Motor neuron (in vitro differentiated cells): Measurements from ENCODE around the gene SBF2. TPM values are rescaled to one million over a fixed set of nuclear protein-coding genes. Genes with fewer than 3 reads are reported as not detected.
A peak's percentile ranks its signal among the peaks of the same experiment; 100 is the strongest.

Experiments used
- ATAC-seq, 8 experiments: fragments of 200-7000 bp; cut with Tn5 transposase; replicated peaks in 6 of 8; 2 replicates each; pipeline ENCODE4 v1.8.0; 2021; ENCODE audit warnings: mild to moderate bottlenecking in 8 of 8, moderate library complexity in 8 of 8
- H3K27ac ChIP-seq, 2 donors: fragments of 250-450 bp; sonication (Bioruptor Pico); 2 replicates each; pipeline ENCODE4 v1.9.0; 2021; ENCODE audit warnings: antibody characterized with exemption in 2 of 2, mild to moderate bottlenecking in 2 of 2, moderate library complexity in 1 of 2
- H3K4me1 ChIP-seq, 2 donors: fragments of 250-450 bp; sonication (Bioruptor Pico); replicated peaks in 1 of 2; 2 replicates each; pipeline ENCODE4 v1.6.1; 2021; ENCODE audit warnings: antibody characterized with exemption in 2 of 2, mild to moderate bottlenecking in 2 of 2, moderate library complexity in 1 of 2
- H3K4me3 ChIP-seq, 5 donors: fragments of 250-450 bp; sonication (Bioruptor Pico); 2 replicates each; pipeline ENCODE4 v1.9.0; 2021; ENCODE audit warnings: antibody characterized with exemption in 5 of 5, mild to moderate bottlenecking in 5 of 5, moderate library complexity in 4 of 5
- WGBS, 10 experiments: fragments of 450-650 bp; shearing (Covaris generic); methylation state at CpG; one replicate each; pipeline ENCODE4 v1.0.0; 2022; 5-methylcytosine and 5-hydroxymethylcytosine counted together
- in situ Hi-C, 9 experiments: fragments of 400-800 bp; cut with MboI; loops; one replicate each; pipeline ENCODE4 v1.15.0; 2021; ENCODE audit warnings: low sequenced_read_pairs in 9 of 9, low pct_unique_long_range_greater_than_20kb in 2 of 9; ENCODE audit not compliant: unreplicated experiment in 9 of 9
- total RNA-seq, 8 experiments: library from RNA; unstranded; fragments of 300-600 nt; gene quantifications; 2 replicates each; pipeline versions ENCODE4 v1.2.3 to v1.2.4, GENCODE V29; 2022

SBF2 gene
- total RNA-seq, 8 experiments from 2014 or later, result 31.8 to 66.3 (median 44.6) TPM

DNA sequence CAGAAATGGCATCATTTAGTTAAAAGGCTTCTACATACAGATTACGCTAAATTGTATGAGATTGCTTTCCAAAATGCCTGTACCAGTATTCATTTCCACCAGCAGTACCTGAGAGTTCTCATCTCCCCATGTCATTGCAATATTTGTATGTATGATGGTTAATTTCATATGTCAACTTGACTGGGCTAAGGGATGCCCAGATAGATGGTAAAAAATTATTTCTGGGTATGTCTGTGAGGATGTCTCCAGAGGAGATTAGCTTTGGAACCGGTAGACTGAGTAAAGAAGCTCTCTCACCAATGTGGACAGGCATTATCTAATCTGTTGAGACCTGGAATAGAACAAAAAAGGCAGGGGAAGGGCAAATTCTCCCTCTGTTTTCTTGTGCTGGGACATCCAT lies 17.8 kb upstream of the SBF2 start:
- WGBS, 10 experiments, result 79 to 100% (median 97%) methylated on average over 1 to 2 of the region's 2 CpGs
- no peak for ATAC-seq
- no peak overlapping the region for H3K27ac ChIP-seq
- H3K4me1 ChIP-seq, result peaks cover 2 to 9% of the 10 kb centered on the region in 2 donors
- H3K4me3 ChIP-seq, result no peak overlapping the region
- in situ Hi-C loops, result loop anchor here in 4 of 9 experiments (10.0 to 25.0 kb wide), 4 partner anchors 53 to 550 kb away; no protein-coding TSS in a partner anchor

DNA sequence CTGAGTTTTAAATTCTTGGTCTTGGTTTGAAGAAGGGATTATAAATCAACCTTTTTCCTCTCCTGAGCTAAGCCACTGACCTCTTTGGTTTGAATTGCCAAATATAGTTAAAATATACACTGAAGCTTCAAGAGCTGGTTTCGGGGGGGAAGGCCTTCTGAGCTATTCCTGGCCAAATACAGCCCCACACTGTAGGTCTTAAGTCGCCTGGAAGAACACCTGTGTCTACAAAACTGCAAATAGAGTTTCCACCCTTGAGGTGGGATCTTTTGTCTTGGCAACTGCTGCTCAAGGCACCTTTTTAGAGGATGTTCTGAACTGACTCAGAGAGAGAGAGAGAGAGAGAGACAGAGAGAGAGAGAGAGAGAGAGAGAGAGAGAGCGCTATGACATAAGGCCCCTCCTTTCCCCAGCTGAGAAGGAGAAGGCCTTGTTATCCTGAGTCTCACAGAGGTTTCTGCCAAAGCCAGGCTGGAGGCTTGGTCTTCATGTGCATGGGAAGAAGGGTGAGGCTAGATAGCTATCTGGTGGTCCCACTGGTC lies 16.4 kb upstream of the SBF2 start:
- Histone ChIP-seq H3K4me1 (peaks cover 0 to 8% of the 10 kb centered on the region in 2 donors), H3K4me3 (no peak overlapping the region), H3K27ac (no peak overlapping the region)
- WGBS, 10 experiments, result 83 to 100% (median 100%) methylated on average over 1 to 2 of the region's 3 CpGs; no CpG with 5 or more reads in 4 of the 10 experiments
- ATAC-seq, result no peak
- in situ Hi-C loops, result loop anchor here in 4 of 9 experiments (10.0 to 25.0 kb wide), 4 partner anchors 54 to 548 kb away; no protein-coding TSS in a partner anchor

- WGBS, 10 experiments, result 59 to 90% (median 72%) methylated on average over 1 to 8 of the region's 12 CpGs; no CpG with 5 or more reads in 1 of the 10 experiments
- Histone ChIP-seq H3K4me1 (peaks cover 0 to 8% of the 10 kb centered on the region in 2 donors), H3K4me3 (no peak overlapping the region), H3K27ac (no peak overlapping the region)
- ATAC-seq, result peak in 1 of 8 experiments; percentile 0
- in situ Hi-C loops, result loop anchor here in 4 of 9 experiments (10.0 to 25.0 kb wide), 4 partner anchors 55 to 547 kb away; no protein-coding TSS in a partner anchor
These were observed 15.4 kb upstream of the SBF2 start for GRCh38 chr11:10309163-10310093.

GRCh38 chr11:10308201-10308954 lies 14.4 kb upstream of the SBF2 start:
- in situ Hi-C loops, result loop anchor here in 4 of 9 experiments (25.0 kb wide), 3 partner anchors 96 to 546 kb away; no protein-coding TSS in a partner anchor

DNA sequence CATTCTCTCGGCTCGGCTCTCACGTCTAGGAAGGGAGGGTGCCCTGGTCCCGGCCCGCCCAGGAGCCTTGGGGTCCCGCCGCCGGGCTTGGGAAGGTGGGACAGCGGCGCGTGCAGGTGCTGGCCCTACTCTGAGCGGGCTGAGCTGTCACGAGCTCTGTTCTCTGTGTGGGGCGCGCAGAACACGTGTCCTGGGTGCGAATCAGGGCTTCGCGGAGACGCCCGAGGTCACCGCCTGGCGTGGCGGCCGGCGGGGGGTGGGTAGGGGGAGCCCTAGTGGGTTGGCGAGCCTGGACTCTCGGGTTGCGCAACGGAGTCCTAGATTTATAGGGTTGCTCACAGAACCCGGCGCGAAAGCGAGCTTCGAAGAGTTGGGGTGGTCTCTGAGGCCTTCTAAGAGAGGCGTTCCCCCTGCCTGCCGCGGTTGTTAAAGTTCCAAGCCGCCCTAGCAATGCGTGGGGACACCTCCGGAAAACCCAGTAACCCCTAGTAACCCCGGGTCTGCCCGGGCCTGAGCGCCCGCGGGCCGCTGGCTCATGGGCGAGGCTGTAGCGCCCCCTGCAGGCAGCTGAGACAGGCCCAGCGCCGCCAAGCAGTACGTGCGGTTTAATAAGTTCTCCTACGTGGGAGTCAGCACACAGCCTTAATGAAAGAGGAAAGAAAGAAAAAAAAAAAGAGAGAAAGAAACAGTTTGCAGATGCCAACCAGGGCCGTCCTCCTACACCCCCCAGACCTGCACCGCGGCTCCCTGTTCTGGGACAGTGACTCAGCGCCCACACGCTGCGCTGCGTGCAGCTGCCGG lies 13.6 kb upstream of the SBF2 start:
- peak overlapping the region; percentile 0 to 13 for H3K27ac ChIP-seq
- in situ Hi-C loops, result loop anchor here in 4 of 9 experiments (25.0 kb wide), 3 partner anchors 95 to 545 kb away; no protein-coding TSS in a partner anchor
- ATAC-seq, result peak; percentile 30 to 76 (median 67)
- peaks cover 4 to 12% of the 10 kb centered on the region in 2 donors for H3K4me1 ChIP-seq
- peak overlapping the region; percentile 26 to 57 (median 40) for H3K4me3 ChIP-seq
- WGBS, 10 experiments, result 0 to 26% (median 0%) methylated on average over 1 to 8 of the region's 62 CpGs; no CpG with 5 or more reads in 4 of the 10 experiments

More at GRCh38 chr11:10308201-10308954, 14.4 kb upstream of the SBF2 start:
- ATAC-seq, result no peak
- 20 to 72% (median 36%) methylated on average over 3 to 11 of the region's 16 CpGs; no CpG with 5 or more reads in 1 of the 10 experiments for WGBS, 10 experiments
- Histone ChIP-seq H3K27ac (peak overlapping the region; percentile 0 to 13), H3K4me1 (peaks cover 4 to 12% of the 10 kb centered on the region in 2 donors), H3K4me3 (peak overlapping the region; percentile 26 to 57 (median 40))

DNA sequence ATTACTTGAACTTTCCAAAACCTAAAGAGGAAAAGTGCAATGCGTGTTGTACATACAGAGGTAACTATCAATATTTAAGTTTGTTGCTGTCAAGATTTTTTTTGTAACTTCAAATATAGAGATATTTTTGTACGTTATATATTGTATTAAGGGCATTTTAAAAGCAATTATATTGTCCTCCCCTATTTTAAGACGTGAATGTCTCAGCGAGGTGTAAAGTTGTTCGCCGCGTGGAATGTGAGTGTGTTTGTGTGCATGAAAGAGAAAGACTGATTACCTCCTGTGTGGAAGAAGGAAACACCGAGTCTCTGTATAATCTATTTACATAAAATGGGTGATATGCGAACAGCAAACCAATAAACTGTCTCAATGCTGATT lies 13.0 kb upstream of the SBF2 start:
- in situ Hi-C loops, result loop anchor here in 4 of 9 experiments (25.0 kb wide), 3 partner anchors 95 to 545 kb away; no protein-coding TSS in a partner anchor
- H3K27ac ChIP-seq, result no peak overlapping the region
- peak overlapping the region; percentile 26 to 57 (median 40) for H3K4me3 ChIP-seq
- ATAC-seq, result no peak
- WGBS, 10 experiments, result 0 to 30% (median 12%) methylated on average over 1 to 9 of the region's 9 CpGs; no CpG with 5 or more reads in 2 of the 10 experiments
- peaks cover 4 to 12% of the 10 kb centered on the region in 2 donors for H3K4me1 ChIP-seq

DNA sequence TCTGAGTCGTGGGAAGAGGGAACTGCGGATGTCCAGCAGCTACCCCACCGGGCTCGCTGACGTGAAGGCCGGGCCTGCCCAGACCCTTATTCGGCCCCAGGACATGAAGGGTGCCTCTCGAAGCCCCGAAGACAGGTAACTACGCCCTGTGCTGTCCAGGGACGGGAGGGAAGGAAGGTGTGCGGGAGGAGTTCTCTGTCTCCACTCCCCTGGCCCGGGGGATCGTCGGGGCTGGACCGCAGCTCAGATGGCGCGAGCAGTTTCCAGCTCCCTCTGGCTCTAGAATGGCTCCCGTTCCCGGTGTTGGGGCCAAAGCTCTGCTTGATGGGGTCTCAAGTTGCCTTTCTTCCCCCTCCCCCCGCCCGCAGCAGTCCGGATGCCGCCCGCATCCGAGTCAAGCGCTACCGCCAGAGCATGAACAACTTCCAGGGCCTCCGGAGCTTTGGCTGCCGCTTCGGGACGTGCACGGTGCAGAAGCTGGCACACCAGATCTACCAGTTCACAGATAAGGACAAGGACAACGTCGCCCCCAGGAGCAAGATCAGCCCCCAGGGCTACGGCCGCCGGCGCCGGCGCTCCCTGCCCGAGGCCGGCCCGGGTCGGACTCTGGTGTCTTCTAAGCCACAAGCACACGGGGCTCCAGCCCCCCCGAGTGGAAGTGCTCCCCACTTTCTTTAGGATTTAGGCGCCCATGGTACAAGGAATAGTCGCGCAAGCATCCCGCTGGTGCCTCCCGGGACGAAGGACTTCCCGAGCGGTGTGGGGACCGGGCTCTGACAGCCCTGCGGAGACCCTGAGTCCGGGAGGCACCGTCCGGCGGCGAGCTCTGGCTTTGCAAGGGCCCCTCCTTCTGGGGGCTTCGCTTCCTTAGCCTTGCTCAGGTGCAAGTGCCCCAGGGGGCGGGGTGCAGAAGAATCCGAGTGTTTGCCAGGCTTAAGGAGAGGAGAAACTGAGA lies 12.2 kb upstream of the SBF2 start:
- Histone ChIP-seq H3K4me1 (peaks cover 4 to 12% of the 10 kb centered on the region in 2 donors), H3K4me3 (peak overlapping the region; percentile 24 to 57 (median 40)), H3K27ac (no peak overlapping the region)
- 0 to 14% (median 3%) methylated on average over 1 to 12 of the region's 65 CpGs; no CpG with 5 or more reads in 2 of the 10 experiments for WGBS, 10 experiments
- no peak for ATAC-seq
- in situ Hi-C loops, result loop anchor here in 4 of 9 experiments (25.0 kb wide), 3 partner anchors 94 to 544 kb away; no protein-coding TSS in a partner anchor

DNA sequence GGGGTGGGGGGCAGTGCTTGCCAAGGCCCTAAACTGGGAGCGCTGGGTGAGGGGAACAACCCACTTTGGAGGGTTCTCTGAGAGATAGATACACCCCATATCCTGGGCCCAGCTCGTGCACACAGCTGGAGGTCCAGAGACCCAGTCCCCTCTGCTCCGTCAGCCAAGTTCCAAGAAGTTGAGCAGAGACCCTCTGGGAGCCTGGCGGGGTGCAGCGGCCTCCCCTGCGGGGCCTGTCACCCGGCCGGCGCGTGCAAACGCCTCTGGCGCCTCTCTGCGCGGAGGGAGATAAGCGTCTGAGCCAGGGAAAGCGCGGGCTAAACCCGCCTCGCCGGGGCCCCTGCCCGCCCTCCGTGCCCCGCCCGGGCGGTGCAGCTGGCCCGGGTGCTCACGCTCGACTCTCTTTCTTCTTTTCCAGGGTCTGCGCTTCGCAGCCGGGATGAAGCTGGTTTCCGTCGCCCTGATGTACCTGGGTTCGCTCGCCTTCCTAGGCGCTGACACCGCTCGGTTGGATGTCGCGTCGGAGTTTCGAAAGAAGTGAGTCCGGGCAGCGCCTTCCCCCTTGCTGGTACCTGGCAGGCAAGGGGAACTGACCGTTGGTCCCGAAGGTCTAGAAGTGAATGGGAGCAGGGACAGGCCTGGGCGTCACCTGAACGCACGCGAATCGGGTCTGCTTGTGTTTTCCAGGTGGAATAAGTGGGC lies 11.4 kb upstream of the SBF2 start:
- in situ Hi-C loops, result loop anchor here in 4 of 9 experiments (25.0 kb wide), 3 partner anchors 93 to 543 kb away; no protein-coding TSS in a partner anchor
- peak in 5 of 8 experiments; percentile 1 to 7 (median 5) for ATAC-seq
- H3K4me1 ChIP-seq, result peaks cover 4 to 12% of the 10 kb centered on the region in 2 donors
- 0 to 7% (median 0%) methylated on average over 1 to 8 of the region's 51 CpGs; no CpG with 5 or more reads in 5 of the 10 experiments for WGBS, 10 experiments
- peak overlapping the region; percentile 24 to 57 (median 40) for H3K4me3 ChIP-seq
- no peak overlapping the region for H3K27ac ChIP-seq

DNA sequence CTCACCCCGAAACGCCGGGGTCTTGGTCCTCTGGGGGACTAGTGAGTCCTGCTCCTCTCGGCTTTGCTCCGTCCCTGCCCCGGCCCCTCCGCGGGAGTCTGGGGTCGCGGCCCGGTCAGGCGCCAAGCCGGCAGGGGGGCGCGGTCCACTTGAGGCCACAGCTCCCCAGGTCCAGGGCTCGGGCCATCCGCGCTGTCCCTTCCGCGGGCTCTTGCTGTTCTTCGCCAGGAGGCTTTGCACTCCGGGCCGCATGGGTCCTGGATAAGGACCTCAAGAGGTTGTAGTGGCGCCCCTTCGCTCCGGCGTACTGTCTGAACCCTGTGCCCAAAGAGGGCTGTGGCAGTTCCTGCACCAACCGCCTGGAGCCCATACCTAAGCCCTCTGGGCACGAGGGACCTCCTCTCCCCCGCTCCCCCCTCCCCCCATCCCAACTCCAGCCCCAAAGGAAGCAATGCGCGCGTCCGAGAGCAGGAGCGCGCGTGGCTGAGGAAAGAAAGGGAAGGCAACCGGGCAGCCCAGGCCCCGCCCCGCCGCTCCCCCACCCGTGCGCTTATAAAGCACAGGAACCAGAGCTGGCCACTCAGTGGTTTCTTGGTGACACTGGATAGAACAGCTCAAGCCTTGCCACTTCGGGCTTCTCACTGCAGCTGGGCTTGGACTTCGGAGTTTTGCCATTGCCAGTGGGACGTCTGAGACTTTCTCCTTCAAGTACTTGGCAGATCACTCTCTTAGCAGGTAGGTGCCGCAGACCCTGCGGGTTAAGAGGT lies 10.7 kb upstream of the SBF2 start, which contains the start of gene ADM:
Gene ADM (plus strand): TSS at position 579 of the 767 bp plus-strand sequence. CDS start 628 bp downstream, outside the sequence.
- Histone ChIP-seq H3K27ac (no peak within 1 kb of the TSS), H3K4me1 (peaks cover 4 to 12% of the 10 kb centered on the region in 2 donors), H3K4me3 (peak within 1 kb of the TSS; percentile 24 to 57 (median 40))
- ATAC-seq, result peak; percentile 17 to 56 (median 46)
- in situ Hi-C loops, result loop anchor here in 4 of 9 experiments (25.0 kb wide), 3 partner anchors 92 to 542 kb away; no protein-coding TSS in a partner anchor
- WGBS, 10 experiments, result 0 to 47% (median 6%) methylated on average over 1 to 15 of the region's 48 CpGs; no CpG with 5 or more reads in 3 of the 10 experiments
